Kidney glomerular epithelial cell (primary cell): ENCODE results near the gene KHDC1.
"Not testable (repeated sequence)": the region's sequence is repeated elsewhere in the genome, so short reads cannot be mapped to it uniquely, and the experiment has no call there.

ENCODE experiments used
- DNase-seq: peaks from one replicate; lab custom pipeline; 2025; lab: John Stamatoyannopoulos, UW

The KHDC1 gene, protein sequence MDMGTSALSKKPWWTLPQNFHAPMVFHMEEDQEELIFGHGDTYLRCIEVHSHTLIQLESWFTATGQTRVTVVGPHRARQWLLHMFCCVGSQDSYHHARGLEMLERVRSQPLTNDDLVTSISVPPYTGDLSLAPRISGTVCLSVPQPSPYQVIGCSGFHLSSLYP

DNA sequence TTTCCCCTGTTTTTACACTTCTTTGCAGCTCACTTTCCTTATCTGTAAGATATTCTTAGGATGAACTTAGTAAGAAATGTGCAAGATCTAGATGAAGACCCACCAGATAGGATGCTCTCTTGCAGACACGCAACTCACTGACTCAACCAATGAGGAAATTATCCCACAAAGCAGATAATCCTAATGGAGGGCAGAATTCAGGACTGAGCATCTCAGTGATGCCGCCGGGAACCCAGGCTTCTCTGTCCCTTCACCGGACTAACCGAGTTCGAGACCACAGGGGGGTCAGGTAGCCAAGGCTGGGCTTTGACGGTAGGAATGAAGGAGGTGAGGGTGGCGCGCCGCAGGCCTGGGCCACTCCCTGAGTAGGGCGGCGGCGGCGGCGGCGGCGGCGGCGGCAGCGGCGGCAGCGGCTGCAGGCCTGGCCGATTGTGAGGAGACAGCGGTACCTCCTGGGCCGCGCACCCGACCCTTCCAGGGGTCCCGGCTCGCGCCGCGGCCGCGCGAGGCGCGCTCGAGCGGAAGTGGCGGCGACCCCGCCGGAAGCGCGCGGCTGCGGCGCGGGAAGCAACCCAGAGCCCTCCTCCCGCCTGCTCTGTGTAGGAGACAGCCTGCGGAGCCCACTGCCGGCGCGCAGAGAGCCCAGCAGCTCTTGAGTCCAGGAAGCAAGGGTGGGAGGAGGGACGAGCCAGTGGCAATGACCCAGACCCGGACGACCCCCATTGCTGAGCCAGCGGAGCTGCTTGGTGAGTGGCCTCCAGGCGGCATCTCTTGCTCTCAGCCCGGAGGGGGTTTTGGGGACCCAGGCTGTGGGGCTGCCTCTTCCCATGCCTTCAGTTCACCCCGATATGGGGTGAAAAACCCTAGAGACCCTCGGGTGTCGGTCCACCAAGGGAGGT, at the start of gene KHDC1:
Gene KHDC1, minus strand, starts transcription at position 526 of the 899 bp plus-strand sequence. CDS start 20,679 bp downstream, outside the sequence.
- DNase-seq: peak; percentile 40

DNA sequence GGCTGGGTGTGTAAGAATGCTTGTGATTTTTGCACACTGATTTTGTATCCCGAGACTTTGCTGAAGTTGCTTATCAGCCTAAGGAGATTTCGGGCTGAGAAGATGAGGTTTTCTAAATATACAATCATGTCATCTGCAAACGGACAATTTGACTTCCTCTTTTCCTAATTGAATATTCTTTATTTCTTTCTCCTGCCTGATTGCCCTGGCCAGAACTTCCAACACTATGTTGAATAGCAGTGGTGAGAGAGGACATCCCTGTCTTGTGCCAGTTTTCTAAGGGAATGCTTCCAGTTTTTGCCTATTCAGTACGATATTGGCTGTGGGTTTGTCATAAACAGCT, 47.5 kb upstream of the KHDC1 start:
- DNase-seq: not testable (repeated sequence)

- DNase-seq: peak; percentile 55
These were observed 46.9 kb upstream of the KHDC1 start for GRCh38 chr6:73309785-73310502.

- no peak for DNase-seq
These were observed 46.5 kb upstream of the KHDC1 start for GRCh38 chr6:73309535-73309784.

DNA sequence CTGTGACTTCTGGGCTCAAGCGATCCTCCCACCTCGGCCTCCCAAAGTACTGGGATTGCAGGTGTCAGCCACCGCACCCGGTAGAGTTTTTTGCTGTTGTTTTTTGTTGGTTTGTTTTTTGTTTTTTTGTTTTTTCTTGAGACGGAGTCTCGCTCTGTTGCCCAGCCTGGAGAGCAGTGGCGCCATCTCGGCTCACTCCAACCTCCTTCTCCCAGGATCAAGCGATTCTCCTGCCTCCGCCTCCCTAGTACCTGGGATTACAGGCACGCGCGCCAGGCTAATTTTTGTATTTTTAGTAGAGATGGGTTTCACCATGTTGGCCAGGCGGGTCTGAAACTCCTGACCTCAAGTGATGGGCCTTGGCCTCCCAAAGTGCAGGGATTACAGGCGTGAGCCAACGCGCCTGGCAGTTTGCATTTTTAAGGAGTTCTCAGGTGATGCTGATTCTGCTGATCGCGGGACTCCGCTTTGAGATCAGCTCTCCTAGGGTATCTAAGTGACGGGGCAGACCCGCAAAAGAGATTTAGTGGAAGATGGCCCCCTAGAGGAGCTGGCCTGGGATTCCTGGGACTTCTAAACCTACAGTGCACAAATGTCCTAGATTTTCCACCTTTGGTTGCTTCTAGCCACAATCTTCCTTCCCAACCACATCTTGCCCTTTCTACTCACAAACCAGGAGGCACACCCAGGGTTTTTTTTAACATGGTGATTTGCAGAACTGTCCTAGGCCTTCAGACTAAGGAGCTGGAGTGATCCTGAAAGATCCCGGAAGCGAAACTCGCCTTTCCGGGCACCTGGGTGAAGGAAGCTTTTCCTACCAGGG, 45.9 kb upstream of the KHDC1 start:
- DNase-seq: no peak

GRCh38 chr6:73303773-73304172, 40.8 kb upstream of the KHDC1 start:
- not testable (repeated sequence) for DNase-seq

DNA sequence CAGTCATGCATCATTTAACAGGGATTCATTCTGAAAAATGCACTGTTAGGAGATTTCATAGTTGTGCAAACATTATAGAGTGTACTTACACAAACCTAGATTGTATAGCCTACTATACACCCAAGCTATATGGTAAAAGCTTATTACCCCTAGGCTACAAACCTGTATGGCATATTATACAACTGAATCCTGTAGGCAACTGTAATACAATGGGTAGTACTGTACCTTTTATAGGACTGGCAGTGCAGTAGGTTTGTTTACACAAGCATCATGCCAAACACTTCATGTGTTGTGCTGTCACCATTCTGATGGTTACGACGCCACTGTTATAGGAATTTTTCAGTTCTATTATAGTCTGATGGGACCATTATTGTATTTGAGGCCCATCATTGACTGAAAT, 39.3 kb upstream of the KHDC1 start:
- DNase-seq: no peak

DNA sequence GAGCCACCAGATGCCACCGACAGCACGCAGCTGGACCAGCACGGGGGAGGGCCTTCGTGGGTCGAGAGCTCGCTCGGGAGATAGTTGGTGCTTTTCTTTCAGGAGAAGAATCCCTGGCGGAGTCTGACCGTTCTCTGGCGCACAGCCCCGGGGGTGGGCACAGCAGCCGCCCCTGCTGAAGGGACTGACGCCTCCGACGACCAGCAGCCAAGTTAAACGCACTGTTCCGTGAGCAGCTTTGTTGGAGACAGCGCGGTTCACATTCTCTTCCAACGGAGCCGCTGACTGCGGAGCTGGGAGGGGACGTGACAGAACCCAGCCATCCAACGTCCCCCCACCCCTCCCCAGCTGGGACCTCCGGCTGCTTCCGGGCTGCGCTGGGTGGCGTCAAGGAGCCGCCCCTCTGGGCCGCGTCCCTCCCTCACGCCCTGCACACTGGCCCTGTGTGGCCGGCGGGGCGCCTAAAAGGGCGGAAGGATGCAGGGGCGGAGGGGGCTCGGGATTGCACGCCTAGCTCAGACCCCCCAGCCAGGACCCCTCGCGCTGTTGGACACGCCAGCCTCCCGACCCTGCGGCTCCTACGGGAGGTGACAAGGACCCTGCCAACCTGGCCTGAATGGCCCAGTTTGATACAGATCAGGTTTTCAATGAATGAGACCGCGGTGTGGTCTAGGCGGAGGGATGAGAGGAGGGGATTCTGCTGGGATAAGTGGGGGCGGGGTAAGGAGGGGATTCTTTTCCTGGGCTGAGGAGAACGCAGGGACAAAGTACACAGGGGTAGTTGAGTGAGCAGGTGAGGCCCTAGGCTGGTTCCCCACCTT, 36.4 kb upstream of the KHDC1 start:
- DNase-seq: no peak

DNA sequence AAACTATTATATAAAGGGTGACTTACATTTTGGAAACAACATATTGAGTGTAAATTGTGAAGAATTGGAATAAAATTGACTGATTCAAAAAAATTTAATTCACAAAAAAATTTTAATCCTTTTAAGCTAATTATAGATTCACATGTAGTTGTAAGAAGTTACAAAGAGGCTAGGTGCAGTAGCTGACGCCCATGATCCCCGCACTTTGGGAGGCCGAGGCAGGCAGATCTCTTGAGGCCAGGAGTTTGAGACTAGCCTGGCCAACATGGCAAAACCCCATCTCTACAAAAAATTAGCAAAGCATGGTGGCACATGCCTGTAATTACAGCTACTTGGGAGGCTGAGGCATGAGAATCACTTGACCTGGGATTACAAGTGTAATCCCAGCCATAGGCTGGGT, 30.3 kb upstream of the KHDC1 start:
- no peak for DNase-seq

GRCh38 chr6:73290435-73290834, 27.4 kb upstream of the KHDC1 start:
- peak; percentile 2 for DNase-seq

- no peak for DNase-seq
These were observed 23.8 kb upstream of the KHDC1 start for GRCh38 chr6:73286752-73287151.

DNA sequence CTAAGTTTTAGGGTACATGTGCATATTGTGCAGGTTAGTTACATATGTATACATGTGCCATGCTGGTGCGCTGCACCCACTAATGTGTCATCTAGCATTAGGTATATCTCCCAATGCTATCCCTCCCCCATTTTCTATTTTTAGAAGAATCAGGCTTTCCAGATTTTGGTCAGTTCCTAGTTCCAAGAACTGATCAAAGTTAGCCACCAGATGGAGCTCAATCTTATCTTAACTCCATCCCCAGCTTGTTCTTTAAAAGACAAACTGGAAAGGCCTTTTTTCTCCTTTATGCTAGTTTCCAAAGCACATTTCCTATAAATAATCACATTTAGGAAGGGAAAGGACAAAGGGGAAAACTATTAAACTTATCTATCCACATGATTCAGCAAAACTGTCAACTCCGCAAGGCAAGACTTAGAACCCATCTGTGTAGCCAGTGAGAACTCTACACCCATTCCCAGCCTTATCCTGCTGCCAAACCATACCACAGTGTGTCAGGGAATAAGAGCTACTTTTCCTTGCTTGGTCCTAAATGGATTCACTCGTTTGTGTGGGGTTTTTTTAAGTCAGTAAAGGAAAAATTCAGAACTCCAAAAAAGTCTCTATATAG, 22.8 kb upstream of the KHDC1 start:
- peak; percentile 14 for DNase-seq

GRCh38 chr6:73282871-73283270, 19.9 kb upstream of the KHDC1 start:
- no peak for DNase-seq

GRCh38 chr6:73281684-73282083, 18.7 kb upstream of the KHDC1 start:
- not testable (repeated sequence) for DNase-seq

DNA sequence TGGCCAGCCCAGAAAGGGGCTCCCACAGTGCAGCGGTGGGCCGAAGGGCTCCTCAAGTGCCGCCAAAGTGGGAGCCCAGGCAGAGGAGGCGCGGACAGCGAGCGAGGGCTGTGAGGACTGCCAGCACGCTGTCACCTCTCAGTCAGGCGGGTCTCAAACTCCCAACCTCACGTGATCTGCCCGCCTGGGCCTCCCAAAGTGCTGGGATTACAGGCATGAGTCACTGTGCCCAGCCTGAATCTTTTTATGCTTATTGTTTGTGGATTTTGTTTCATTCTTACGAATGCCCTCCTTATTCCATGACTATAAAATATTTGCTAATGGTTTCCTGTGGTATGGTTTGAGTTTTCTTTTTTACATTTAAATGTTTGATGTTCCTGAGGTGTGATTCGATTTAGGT, 6.3 kb upstream of the KHDC1 start:
- DNase-seq: not testable (repeated sequence)

GRCh38 chr6:73268896-73269295, 5.9 kb upstream of the KHDC1 start:
- DNase-seq: not testable (repeated sequence)

DNA sequence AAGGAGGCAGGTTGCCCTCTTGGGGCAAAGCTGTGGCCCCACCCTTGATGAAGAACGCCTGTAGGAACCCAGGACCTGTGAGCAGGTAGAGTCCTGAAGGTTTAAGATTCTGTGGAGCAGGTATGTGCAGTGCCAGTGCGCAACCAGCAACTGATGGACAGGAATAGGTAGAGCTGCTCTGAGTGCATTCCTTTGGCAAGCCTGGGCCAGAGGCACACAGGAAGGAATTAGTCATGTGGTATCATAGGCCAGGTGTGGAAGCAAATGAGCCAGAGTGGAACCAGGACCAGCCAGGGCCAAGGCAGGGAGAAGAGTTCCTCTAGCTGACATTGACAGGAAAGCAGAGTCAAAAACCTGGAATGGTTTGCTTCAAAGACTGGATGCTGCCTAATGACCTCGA, 1.4 kb upstream of the KHDC1 start:
- no peak for DNase-seq

GRCh38 chr6:73263570-73263909, 544 bp upstream of the KHDC1 start:
- no peak for DNase-seq

GRCh38 chr6:73258721-73259120, 4.3 kb downstream of the KHDC1 start:
- DNase-seq: no peak

DNA sequence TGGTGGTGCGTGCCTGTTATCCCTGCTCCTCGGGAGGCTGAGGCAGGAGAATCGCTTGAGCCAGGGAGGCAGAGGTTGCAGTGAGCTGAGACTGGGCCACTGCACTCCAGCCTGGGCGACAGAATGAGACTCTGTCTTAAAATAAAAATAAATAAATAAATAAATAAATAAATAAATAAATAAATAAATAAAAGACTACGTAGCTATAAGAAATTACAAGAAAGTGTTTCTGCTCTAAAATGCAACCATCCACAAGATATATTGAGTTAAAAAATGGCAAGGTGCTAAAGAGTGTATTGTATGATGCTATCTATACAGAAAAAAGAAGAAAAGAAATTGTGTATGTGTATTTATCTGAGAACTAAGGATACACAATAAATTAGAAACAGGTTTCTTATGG, 8.7 kb downstream of the KHDC1 start:
- not testable (repeated sequence) for DNase-seq

DNA sequence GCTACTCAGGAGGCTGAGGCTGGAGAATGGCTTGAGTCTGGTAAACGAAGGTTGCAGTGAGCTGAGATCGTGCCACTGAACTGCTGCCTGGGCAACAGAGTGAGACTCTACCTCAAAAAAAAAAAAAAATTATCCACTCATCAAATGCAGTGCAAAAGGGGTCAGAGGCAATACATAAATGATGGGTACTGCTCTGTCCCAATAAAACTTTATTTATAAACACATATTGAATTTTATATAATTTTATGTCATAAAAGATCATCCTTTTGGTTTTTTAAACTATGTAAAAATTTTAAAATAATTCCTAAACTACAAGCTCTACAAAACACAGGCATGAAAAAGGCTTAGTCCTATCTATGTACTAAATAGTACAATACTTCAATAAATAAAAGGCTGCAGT, 10.3 kb downstream of the KHDC1 start:
- DNase-seq: no peak
